Mononuclear cell (primary cell): Measurements from ENCODE around the gene HGF. TPM values are rescaled to one million over a fixed set of nuclear protein-coding genes. Genes with fewer than 3 reads are reported as not detected.

Experiments used
- H3K27me3 ChIP-seq: 2 replicates; pipeline ENCODE4 v1.6.0; 2011; ENCODE audit warnings: low read length, control low read depth; ENCODE audit not compliant: insufficient read depth
- H3K4me1 ChIP-seq: 2 replicates; pipeline ENCODE4 v1.5.1; 2011; ENCODE audit warnings: mild to moderate bottlenecking, low read length, control low read depth; ENCODE audit not compliant: insufficient read depth
- H3K4me3 ChIP-seq: 2 replicates; pipeline ENCODE4 v1.5.1; 2011; ENCODE audit warnings: mild to moderate bottlenecking, low read length, moderate library complexity
- H3K9me3 ChIP-seq: 2 replicates; pipeline ENCODE4 v1.5.1; 2011; ENCODE audit warnings: low read depth, mild to moderate bottlenecking, control low read depth, low read length
- total RNA-seq: library from RNA; depleted of rRNA; stranded (reverse); fragments of >200 nt; gene quantifications from one replicate; pipeline ENCODE4 v1.2.3, GENCODE V29; 2012

Gene HGF
- total RNA-seq, 1 donor = 2.7 TPM

- Histone ChIP-seq H3K4me1 (no peaks in the 10 kb centered on the region), H3K9me3 (no peaks in the 10 kb centered on the region), H3K27me3 (no peaks in the 10 kb centered on the region), H3K4me3 (no peak overlapping the region)
Measured at GRCh38 chr7:81665236-81665635, 104.6 kb downstream of the HGF start.

GRCh38 chr7:81664304-81664703 is 105.5 kb downstream of the HGF start:
- H3K4me3 ChIP-seq = no peak overlapping the region
- no peaks in the 10 kb centered on the region for H3K27me3 ChIP-seq
- H3K4me1 ChIP-seq = no peaks in the 10 kb centered on the region
- H3K9me3 ChIP-seq = no peaks in the 10 kb centered on the region

GRCh38 chr7:81662531-81662930 is 107.3 kb downstream of the HGF start:
- Histone ChIP-seq H3K4me1 (no peaks in the 10 kb centered on the region), H3K27me3 (no peaks in the 10 kb centered on the region), H3K9me3 (no peaks in the 10 kb centered on the region), H3K4me3 (no peak overlapping the region)

- no peak overlapping the region for H3K4me3 ChIP-seq
- H3K4me1 ChIP-seq = no peaks in the 10 kb centered on the region
- no peaks in the 10 kb centered on the region for H3K9me3 ChIP-seq
- no peaks in the 10 kb centered on the region for H3K27me3 ChIP-seq
Measured at GRCh38 chr7:81659697-81660395, 110.0 kb downstream of the HGF start.

GRCh38 chr7:81657551-81657950 is 112.3 kb downstream of the HGF start:
- H3K27me3 ChIP-seq = no peaks in the 10 kb centered on the region
- no peaks in the 10 kb centered on the region for H3K9me3 ChIP-seq
- no peak overlapping the region for H3K4me3 ChIP-seq
- no peaks in the 10 kb centered on the region for H3K4me1 ChIP-seq

- Histone ChIP-seq H3K27me3 (no peaks in the 10 kb centered on the region), H3K9me3 (no peaks in the 10 kb centered on the region), H3K4me1 (no peaks in the 10 kb centered on the region), H3K4me3 (no peak overlapping the region)
Measured at GRCh38 chr7:81655271-81655670, 114.6 kb downstream of the HGF start.

GRCh38 chr7:81652225-81652624 is 117.6 kb downstream of the HGF start:
- H3K27me3 ChIP-seq = no peaks in the 10 kb centered on the region
- no peaks in the 10 kb centered on the region for H3K4me1 ChIP-seq
- no peaks in the 10 kb centered on the region for H3K9me3 ChIP-seq
- no peak overlapping the region for H3K4me3 ChIP-seq
